Sigmoid colon (tissue), 4 donors: ENCODE measurements around the gene MEF2D.

ENCODE experiments used
- EP300 ChIP-seq, 4 donors: sonication (generic); formaldehyde crosslinking; IDR thresholded peaks; one replicate each; pipeline ENCODE4 v1.6.1; 2017; ENCODE audit warnings: antibody characterized with exemption in 4 of 4
- POLR2A ChIP-seq, 2 donors: fragments of 450-650 bp; IDR thresholded peaks; one replicate each; pipeline ENCODE4 v1.6.1; 2016; ENCODE audit warnings: antibody characterized with exemption in 2 of 2, mild to moderate bottlenecking in 2 of 2, moderate library complexity in 2 of 2
- POLR2AphosphoS5 ChIP-seq, 4 donors: sonication (generic); formaldehyde crosslinking; IDR thresholded peaks; one replicate each; pipeline ENCODE4 v1.6.1; 2017; ENCODE audit warnings: antibody characterized with exemption in 4 of 4
- TF ChIP-seq, protein P1 (sequence below), 4 experiments: fragments of 450-650 bp in 3 of 4; fragments of 200-600 bp in 1 of 4; IDR thresholded peaks; one replicate each; pipeline ENCODE4 v1.5.1; 2016 to 2019; ENCODE audit warnings: antibody characterized with exemption in 4 of 4, mild to moderate bottlenecking in 3 of 4, moderate library complexity in 2 of 4

DNA sequence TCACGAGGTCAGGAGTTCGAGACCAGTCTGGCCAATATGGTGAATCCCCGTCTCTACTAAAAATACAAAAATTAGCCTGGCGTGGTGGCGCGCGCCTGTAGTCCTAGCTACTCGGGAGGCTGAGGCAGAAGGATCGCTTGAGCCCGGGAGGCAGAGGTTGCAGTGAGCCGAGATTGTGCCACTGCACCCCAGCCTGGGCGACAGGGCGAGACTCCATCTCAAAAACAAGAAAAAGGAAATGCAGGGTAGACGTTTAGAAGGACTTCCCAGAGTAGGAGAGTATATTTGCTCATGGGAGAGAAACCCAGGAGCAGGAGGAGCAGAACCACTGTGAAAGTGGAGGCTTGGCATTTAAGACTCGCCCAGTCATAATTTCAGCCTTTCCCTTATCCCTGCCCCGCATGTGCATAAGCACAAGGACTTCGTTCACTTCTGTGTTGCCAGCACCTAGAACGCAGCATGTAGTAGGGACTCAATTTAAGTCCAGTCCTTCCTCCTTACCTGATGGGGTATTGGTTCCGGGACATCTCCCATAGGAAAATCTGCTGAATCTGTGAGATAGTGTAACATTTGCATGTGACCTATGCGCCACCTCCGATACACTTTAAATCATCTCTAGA lies 5.2 kb upstream of the MEF2D start:
- TF ChIP-seq POLR2AphosphoS5 (IDR thresholded peaks at IDR 0.05) (no peak), EP300 (IDR thresholded peaks at IDR 0.05) (peak in 1 of 4 donors; percentile 2), POLR2A (IDR thresholded peaks at IDR 0.05) (no peak)
- TF ChIP-seq, protein P1, sequence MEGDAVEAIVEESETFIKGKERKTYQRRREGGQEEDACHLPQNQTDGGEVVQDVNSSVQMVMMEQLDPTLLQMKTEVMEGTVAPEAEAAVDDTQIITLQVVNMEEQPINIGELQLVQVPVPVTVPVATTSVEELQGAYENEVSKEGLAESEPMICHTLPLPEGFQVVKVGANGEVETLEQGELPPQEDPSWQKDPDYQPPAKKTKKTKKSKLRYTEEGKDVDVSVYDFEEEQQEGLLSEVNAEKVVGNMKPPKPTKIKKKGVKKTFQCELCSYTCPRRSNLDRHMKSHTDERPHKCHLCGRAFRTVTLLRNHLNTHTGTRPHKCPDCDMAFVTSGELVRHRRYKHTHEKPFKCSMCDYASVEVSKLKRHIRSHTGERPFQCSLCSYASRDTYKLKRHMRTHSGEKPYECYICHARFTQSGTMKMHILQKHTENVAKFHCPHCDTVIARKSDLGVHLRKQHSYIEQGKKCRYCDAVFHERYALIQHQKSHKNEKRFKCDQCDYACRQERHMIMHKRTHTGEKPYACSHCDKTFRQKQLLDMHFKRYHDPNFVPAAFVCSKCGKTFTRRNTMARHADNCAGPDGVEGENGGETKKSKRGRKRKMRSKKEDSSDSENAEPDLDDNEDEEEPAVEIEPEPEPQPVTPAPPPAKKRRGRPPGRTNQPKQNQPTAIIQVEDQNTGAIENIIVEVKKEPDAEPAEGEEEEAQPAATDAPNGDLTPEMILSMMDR (IDR thresholded peaks at IDR 0.05): no peak
